ENCODE results near the gene C3. TPM values are rescaled to one million over a fixed set of nuclear protein-coding genes. Genes with fewer than 3 reads are reported as not detected.
"Not testable (repeated sequence)": the region's sequence is repeated elsewhere in the genome, so short reads cannot be mapped to it uniquely, and the experiment has no call there.

Gene C3
- total and polyA plus RNA-seq, 10 donors, result 5.8 to 182 (median 27.5) TPM

DNA sequence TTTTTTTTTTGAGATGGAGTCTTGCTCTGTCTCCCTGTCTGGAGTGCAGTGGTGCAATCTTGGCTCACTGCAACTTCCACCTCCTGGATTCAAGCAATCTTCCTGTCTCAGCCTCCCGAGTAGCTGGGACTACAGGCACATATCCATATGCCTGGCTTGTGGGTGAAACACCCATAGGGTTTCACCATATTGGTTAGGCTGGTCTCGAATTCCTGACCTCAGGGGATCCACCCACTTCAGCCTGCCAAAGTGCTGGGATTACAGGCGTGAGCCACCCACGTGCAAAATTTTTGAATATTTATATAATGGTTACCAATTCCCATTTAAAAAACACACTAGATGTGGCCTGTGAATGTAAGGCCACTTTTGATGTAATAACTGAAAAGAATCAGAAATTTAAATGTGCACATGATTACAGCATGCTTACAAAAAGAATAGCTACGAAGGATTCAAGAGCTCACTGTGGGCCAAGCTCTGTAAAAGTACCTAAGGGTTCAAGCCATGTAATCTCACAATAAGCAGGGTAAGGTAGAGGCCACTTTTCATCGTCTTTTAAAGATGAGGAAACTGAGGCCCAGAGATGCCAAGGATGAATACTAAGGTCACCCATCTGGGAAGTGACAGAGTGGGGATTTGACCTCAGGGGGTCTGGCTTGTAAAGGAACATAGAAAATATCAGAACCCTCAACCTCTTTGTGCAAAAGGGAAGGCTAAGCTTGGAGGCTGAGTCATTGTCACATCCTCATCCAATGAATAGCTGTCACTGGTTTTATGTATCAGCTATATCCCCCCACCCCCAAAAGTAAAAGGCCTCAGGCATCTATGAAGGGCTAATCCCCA, 68.3 kb downstream of the C3 start:
- intact Hi-C loops (cut with DNase I; ENCODE audit: low total_unique reads), result no loop called here
- H3K4me3 ChIP-seq, result no peak overlapping the region
- H3K4me1 ChIP-seq, result peaks cover 0 to 31% (median 4%) of the 10 kb centered on the region in 6 donors
- TF ChIP-seq, protein P1, sequence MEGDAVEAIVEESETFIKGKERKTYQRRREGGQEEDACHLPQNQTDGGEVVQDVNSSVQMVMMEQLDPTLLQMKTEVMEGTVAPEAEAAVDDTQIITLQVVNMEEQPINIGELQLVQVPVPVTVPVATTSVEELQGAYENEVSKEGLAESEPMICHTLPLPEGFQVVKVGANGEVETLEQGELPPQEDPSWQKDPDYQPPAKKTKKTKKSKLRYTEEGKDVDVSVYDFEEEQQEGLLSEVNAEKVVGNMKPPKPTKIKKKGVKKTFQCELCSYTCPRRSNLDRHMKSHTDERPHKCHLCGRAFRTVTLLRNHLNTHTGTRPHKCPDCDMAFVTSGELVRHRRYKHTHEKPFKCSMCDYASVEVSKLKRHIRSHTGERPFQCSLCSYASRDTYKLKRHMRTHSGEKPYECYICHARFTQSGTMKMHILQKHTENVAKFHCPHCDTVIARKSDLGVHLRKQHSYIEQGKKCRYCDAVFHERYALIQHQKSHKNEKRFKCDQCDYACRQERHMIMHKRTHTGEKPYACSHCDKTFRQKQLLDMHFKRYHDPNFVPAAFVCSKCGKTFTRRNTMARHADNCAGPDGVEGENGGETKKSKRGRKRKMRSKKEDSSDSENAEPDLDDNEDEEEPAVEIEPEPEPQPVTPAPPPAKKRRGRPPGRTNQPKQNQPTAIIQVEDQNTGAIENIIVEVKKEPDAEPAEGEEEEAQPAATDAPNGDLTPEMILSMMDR (IDR thresholded peaks at IDR 0.05 in 8 of 11, conservative IDR thresholded peaks at IDR 0.05 in 3 of 11), result no peak
- TF ChIP-seq POLR2A (IDR thresholded peaks at IDR 0.05) (no peak), POLR2AphosphoS5 (IDR thresholded peaks at IDR 0.05) (no peak)
- WGBS, 5 donors, result 59 to 84% (median 64%) methylated on average over 6 of the region's 6 CpGs
- no peak for DNase-seq
- H3K9me3 ChIP-seq, result no peaks in the 10 kb centered on the region
- H3K36me3 ChIP-seq, result no peaks in the 10 kb centered on the region
- peak overlapping the region in 2 of 8 donors; percentile 18 to 23 for H3K27ac ChIP-seq
- H3K27me3 ChIP-seq (replicated peaks in 1 of 7), result peaks cover 0 to 30% (median 0%) of the 10 kb centered on the region in 7 donors

DNA sequence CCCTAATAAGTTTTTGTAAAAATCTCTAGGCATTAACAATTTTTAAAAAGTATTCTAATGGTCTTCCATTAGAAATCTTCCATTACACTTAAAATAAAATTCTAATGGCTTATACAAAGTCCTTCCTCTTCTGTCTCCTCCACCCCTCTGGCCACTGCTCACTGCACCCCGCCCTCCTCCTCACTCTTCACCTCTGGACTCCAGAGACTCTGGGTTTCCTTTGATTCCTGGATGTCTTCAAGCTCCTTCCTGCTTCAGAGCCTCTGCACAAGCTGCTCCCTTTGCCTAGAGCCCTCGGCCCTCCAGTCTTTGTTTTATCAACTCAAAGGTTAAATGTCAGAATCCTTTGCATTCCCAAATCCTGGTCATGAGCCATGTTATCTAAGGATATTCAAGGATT, 71.3 kb downstream of the C3 start:
- TF ChIP-seq, protein P1 (IDR thresholded peaks at IDR 0.05 in 8 of 11, conservative IDR thresholded peaks at IDR 0.05 in 3 of 11), result no peak
- TF ChIP-seq POLR2A (IDR thresholded peaks at IDR 0.05) (no peak), POLR2AphosphoS5 (IDR thresholded peaks at IDR 0.05) (no peak)
- Histone ChIP-seq H3K27me3 (replicated peaks in 1 of 7) (peaks cover 0 to 28% (median 0%) of the 10 kb centered on the region in 7 donors), H3K4me1 (peaks cover 0 to 13% (median under 1%) of the 10 kb centered on the region in 6 donors), H3K36me3 (no peaks in the 10 kb centered on the region), H3K27ac (no peak overlapping the region), H3K4me3 (no peak overlapping the region), H3K9me3 (no peaks in the 10 kb centered on the region)
- DNase-seq, result no peak
- 48 to 60% (median 55%) methylated on average over 2 of the region's 2 CpGs for WGBS, 5 donors
- intact Hi-C loops (cut with DNase I; ENCODE audit: low total_unique reads), result loop anchor here (10.0 kb wide), 1 partner anchor 76 kb away; the partner anchor contains the start of gene C3

DNA sequence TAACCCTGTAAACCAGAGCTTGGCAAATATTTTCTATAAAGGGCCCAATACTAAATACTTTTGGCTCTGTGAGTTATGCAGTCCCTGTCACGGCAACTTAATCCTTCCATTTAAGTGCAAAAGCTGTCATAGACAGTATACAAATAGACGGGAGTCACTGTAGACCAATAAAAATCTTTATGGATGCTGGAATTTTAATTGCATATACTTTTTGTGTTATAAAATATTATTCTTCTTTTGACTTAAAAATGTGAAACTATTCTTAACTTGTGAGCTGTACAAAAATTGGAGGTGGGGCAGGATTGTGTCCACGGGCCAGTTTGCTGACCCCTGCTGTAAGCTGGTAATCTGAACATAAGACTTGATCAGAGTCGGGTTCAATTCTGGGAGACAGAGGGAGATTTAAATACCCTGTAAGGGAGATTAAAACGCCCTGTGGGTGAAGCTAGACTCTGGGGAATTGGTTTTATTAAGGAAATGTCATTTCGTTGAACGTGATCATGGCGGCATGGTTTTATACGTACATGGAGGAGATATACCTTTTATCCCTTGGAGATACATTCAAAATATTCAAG, 72.2 kb downstream of the C3 start:
- H3K4me3 ChIP-seq, result no peak overlapping the region
- no peaks in the 10 kb centered on the region for H3K9me3 ChIP-seq
- intact Hi-C loops (cut with DNase I; ENCODE audit: low total_unique reads), result loop anchor here (10.0 kb wide), 1 partner anchor 77 kb away; the partner anchor contains the start of gene C3
- H3K27me3 ChIP-seq (replicated peaks in 1 of 7), result peaks cover 0 to 24% (median 0%) of the 10 kb centered on the region in 7 donors
- WGBS, 5 donors, result 81 to 90% (median 86%) methylated on average over 9 of the region's 9 CpGs
- H3K27ac ChIP-seq, result no peak overlapping the region
- H3K4me1 ChIP-seq, result peaks cover 0 to 6% (median 0%) of the 10 kb centered on the region in 6 donors
- TF ChIP-seq POLR2AphosphoS5 (IDR thresholded peaks at IDR 0.05), result no peak
- TF ChIP-seq, protein P1 (IDR thresholded peaks at IDR 0.05 in 8 of 11, conservative IDR thresholded peaks at IDR 0.05 in 3 of 11), result no peak
- TF ChIP-seq POLR2A (IDR thresholded peaks at IDR 0.05), result no peak
- H3K36me3 ChIP-seq, result no peaks in the 10 kb centered on the region
- no peak for DNase-seq

DNA sequence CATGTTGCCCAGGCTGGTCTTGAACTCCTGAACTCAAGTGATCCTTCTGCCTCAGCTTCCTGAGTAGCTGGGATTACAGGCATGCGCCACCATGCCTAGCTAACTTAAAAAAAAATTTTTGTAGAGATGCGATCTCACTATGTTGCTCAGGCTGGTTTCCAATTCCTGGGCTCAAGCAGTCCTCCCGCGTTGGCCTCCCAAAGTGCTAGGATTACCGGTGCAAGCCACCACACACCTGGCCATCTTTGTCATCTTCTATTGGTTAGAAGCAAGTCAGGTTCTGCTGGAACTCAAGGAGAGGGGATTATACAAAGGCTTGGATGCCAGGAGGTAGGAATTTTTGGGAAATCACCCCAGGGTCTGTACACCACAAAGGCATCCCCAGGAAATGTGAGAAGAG, 75.7 kb downstream of the C3 start:
- Histone ChIP-seq H3K4me1 (peaks cover 10 to 23% (median 16%) of the 10 kb centered on the region in 6 donors), H3K9me3 (no peaks in the 10 kb centered on the region), H3K36me3 (no peaks in the 10 kb centered on the region), H3K4me3 (no peak overlapping the region), H3K27me3 (replicated peaks in 1 of 7) (peaks cover 0 to 34% (median 0%) of the 10 kb centered on the region in 7 donors), H3K27ac (no peak overlapping the region)
- 75 to 95% (median 83%) methylated on average over 5 of the region's 5 CpGs for WGBS, 5 donors
- TF ChIP-seq, protein P1 (IDR thresholded peaks at IDR 0.05 in 8 of 11, conservative IDR thresholded peaks at IDR 0.05 in 3 of 11), result no peak
- TF ChIP-seq POLR2AphosphoS5 (IDR thresholded peaks at IDR 0.05) (no peak), POLR2A (IDR thresholded peaks at IDR 0.05) (no peak)
- intact Hi-C loops (cut with DNase I; ENCODE audit: low total_unique reads), result loop anchor here (10.0 kb wide), 1 partner anchor 80 kb away; the partner anchor contains the start of gene C3
- no peak for DNase-seq

DNA sequence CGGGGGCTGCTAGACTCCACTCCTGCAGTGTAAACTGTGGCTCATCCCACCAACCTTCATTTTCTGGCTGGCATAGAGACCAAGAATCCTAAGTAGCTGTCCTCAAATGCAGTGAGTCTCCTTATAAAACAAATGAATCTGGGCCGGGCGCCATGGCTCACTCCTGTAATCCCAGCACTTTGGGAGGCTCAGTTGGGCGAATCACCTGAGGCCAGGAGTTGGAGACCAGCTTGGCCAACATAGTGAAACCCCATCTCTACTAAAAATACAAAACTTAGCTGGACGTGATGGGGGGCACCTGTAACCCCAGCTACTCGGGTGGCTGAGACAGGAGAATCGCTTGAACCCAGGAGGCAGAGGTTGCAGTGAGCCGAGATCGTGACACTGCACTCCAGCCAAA, 80.1 kb downstream of the C3 start:
- not testable (repeated sequence) for H3K9me3 ChIP-seq, DNase-seq, H3K27ac ChIP-seq, H3K36me3 ChIP-seq, H3K4me3 ChIP-seq
- 81 to 89% (median 86%) methylated on average over 9 of the region's 9 CpGs for WGBS, 5 donors
- Histone ChIP-seq H3K27me3 (replicated peaks in 1 of 7) (peaks cover 0 to 24% (median 0%) of the 10 kb centered on the region in 7 donors), H3K4me1 (peaks cover 10 to 29% (median 16%) of the 10 kb centered on the region in 6 donors)
- intact Hi-C loops (cut with DNase I; ENCODE audit: low total_unique reads), result loop anchor here (10.0 kb wide), 1 partner anchor 84 kb away; the partner anchor contains the start of gene C3

Data from spleen (tissue), 11 donors.